GM21825 (cell line): ENCODE data around the gene DDX5.
"Not testable (repeated sequence)": the region's sequence is repeated elsewhere in the genome, so short reads cannot be mapped to it uniquely, and the experiment has no call there.

Experiments
- ATAC-seq: cut with Tn5 transposase; IDR thresholded peaks from one replicate; pipeline ENCODE4 v1.9.1; 2021; ENCODE audit warnings: mild to moderate bottlenecking, moderate library complexity; ENCODE audit not compliant: unreplicated experiment

DDX5 gene

DNA sequence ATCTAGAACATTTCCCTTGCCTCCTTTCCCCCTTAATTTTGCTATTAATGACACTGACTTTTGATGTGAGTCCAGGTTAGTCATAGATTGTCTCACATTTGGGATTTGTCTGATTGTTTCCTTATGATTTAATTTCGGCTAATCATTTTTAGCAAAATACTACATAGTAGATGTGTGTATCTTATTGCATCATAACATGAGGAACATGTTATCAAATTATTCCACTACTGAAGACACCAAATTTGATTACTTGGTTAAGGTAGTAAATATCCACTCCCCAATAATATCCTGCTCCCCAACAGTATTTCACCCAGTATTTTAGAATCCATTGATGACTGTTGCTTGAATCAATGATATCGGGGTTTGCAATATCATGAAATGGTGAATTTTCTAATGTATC is 12.0 kb downstream of the DDX5 start:
- ATAC-seq, result no peak

DNA sequence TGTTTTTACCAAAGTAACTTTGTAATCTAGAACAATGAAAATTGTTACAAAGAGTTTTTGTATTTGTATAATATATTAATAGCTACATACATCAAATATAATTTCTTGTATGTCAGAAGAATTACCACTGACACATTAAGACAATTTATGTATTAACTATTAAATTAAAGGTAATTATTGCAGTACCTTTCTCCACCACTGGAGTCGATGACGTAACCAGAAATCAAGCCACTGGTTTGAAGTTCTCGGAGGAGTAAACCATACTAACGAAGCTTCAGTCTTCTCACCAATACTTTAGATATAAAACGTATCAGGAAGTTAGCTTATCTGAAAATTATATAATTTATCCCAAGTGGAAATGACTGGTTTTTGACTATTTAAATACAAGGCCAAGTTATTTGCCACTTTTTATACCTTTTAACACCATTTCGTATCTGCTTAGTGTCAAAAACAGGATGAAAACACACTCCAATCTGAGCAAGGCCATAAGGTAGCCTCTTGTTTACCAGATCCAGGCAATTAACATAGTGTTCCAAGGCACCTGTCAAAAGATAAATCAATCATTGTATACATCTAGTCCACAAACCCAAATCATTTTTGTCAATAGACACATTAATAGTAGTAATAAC is 13.5 kb downstream of the DDX5 start:
- ATAC-seq, result no peak

DNA sequence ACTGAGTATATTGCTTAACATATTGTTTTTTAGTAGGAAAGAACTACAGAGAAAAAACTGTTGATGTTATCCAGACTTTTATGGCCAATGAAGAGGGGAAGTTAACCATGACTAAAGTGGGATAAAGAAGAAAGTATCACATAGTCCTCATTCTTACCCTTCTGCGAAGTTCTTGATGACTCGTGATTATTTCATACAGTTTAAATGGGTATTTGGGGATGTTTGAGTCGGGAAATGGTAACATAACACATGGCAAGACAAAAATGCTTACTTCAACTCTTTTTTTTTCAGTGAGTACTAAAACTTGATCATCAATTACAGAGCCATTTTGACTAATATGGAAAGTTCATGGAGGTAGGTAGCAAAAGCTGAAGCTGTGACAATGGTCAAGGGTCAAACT is 14.1 kb downstream of the DDX5 start:
- no peak for ATAC-seq

DNA sequence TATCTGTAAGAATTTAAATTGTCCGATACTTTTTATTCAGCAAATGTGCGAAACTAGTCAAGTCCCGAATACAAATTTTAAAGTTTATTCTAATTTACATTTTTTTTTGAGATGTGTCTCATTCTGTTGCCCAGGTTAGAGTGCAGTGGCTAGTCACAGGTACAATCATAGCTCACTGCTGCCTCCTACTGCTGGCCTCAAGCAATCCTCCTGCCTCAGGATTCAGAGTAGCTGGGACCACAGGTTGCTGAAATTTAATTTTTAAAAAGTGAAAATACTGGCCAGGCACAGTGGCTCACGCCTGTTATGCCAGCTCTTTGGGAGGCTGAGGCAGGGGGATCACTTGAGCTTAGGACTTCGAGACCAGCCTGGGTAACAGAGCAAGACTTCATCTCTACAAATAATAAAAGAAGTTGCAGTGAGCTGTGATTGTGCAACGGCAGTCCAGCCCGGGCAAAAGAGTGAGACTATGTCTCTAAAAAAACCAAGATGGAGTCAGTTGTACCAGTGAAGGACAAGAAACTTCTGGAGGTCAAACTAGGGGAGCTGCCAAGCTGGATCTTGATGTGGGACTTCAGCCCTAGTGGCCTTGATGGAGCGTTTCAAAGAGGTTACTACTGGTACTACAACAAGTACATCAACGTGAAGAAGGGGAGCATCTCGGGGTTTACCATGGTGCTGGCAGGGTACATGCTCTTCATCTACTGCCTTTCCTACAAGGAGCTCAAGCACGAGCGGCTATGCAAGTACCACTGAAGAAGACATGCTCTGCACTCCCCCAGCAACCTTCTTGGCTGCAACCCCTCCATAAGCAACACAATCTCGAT is 14.8 kb downstream of the DDX5 start:
- no peak for ATAC-seq

DNA sequence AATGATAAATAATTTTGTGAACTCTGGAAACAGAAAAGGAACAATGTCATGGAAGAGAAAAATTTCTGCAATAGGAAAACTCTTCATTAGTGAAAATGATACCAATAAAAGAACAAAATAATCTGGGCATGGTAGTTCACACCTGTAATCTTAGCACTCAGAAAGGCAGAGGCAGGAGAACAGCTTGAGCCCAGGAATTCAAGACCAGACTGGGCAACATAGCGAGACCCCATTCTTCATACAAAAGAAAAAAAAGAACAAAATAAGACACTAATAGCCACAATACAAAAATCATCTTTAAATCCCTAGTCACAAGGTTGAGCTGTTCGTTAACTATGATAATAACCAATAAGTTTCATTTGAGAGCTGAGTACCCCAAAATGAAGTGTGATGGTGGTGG is 17.8 kb downstream of the DDX5 start:
- ATAC-seq, result no peak

DNA sequence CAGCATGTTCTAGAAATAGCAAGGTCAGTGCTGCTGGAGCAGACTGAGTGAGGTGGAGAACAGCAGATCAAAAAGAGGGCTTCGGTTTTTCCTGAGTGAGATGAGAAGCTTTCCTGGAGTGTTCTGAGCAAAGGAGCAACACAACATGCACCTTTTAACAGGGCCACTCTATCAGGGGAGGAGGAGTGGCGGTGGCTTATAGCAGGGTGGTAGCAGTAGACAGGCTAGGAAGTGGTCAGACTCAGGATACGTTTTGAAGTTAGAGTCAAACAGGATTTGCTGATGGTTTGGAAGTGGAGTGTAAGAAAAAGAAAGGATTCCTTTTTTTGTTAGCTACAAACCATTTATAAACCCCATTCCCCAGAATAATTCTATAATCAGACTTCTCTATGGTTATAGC is 21.7 kb downstream of the DDX5 start:
- ATAC-seq, result no peak

DNA sequence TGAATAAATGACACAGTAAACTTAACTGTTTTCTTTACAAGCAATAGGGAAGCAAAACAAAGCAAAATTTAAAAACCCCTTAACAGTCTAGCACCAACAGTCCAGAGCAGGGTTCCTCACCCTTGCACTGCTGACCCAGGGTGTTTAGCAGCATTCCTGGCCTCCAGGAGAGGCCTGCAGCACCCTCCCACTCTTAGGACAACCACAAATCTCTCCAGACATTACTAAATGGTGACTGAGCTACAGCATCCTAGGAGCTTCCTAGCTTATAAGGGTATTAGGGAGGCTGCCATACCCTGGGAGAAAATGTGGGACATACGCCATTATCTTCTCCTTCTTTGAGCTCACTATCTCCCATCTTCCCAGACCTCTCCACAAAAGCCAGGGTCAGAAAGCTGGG is 25.1 kb downstream of the DDX5 start:
- ATAC-seq, result no peak

DNA sequence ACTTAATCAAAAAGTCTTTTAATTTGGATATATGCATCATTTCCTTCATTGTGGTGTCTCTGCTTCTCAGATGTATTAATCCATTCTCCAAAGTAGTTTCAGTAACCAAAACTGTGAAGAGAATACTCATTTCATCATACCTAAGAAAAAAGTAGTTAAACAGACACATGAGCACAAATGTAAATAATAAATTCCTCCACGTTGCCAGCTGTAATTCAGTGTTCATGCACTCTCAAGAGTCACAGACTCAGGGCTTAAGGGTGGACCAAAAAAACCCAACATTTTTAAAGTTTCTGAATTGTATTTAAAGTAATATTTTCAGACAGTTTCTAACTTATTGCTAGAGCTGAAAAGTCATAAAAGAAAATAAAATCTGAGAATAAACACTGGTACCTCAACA is 28.2 kb downstream of the DDX5 start:
- ATAC-seq, result no peak

DNA sequence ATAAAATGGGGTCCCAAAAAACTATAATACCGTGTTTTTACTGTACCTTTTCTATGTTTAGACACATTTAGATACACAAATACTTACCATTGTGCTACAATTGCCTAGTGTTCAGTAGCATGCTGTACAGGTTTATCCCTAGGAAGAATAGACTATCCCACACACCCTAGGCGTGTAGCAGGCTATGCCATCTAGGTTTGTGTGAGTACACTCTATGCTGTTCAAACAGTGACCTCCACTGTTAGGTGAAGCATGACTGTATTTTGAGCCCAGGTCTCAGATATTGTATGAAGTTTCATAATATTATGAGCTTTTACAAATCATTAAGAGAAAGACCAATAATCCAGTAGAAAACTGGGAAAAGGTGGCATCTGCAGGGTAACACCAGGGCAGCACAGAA is 33.5 kb downstream of the DDX5 start:
- ATAC-seq, result no peak

DNA sequence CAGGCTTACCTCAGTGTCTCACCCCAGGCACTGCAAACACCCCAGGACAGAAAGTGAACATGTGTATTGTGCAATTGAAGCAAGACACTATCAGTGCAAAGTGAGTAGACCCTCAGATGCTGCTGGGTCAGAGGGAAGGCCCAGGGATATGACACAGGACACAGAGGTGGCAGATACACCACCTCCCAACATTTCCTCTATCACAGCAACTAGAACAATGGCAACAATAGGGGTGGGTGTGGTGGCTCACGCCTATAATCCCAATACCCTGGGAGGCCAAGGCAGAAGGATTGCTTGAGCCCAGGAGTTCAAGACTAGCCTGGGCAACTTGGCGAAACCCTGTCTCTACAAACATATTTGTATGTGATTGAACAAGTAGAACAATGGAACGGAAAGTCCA is 34.6 kb downstream of the DDX5 start:
- no peak for ATAC-seq

DNA sequence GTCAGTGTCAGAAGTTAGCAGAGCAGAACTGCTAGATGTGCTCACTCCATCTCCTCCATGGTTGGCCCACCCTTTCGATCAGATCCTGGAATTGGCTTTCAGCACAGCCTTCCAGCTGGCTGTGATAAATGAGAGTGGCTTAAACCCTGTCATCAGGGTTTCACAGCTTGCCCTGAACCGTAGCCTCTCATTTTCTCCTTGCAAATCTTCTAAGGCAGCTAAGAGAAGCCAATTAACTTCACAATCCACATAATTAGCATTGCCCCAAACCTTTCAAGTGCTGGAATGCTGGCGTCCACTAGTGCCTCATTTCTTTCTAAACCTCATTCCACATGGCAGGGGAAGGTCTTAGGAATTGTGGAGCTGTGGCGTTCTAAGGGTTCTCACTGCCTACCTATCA is 35.5 kb downstream of the DDX5 start:
- no peak for ATAC-seq

DNA sequence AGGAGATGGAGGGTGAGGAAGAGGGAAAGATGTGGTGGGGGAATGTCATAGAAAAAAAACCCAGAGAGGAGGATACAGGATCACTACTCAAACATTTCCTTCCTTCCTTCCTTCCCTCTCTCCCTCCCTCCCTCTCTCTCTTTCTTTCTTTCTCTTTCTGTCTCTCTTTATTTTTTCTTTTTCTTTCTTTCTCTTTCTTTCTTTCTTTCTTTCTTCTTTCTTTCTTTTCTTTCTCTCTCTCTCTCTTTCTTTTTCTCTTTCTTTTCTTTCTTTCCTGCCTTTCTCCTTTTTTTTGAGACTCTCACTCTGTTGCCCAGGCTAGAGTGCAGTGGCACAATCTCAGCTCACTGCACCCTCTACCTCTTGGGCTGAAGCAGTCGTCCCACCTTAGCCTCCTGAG is 39.3 kb downstream of the DDX5 start:
- ATAC-seq, result not testable (repeated sequence)

DNA sequence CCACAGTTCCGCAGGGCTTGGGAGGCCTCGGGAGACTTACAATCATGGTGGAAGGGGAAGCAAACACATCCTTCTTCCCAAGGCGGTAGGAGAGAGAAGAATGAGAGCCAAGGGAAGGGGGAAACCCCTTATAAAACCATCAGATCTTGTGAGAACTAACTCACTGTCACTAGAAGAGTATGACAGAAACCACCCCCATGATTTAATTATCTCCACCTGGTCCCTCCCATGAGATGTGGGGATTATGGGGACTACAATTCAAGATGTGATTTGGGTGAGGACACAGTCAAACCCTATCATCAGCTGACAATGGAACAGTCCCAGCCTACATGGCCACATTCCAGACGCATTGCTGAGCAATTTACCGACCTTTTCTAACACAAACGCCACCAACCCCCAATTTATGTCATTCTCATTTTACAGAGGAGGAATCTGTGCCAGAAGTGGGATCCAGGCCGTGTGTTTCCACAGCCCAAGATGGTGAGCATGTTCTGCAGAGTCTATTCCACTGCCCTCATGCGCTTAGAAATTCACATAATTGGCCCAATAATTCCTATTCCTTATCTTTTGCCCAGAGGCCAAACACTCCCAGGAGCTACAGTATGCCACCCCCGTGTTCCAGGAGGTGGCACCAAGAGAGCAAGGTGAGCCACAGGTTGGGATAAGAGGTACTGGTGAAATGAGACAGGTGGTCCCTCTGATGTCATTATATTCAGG is 39.9 kb downstream of the DDX5 start:
- ATAC-seq, result no peak

DNA sequence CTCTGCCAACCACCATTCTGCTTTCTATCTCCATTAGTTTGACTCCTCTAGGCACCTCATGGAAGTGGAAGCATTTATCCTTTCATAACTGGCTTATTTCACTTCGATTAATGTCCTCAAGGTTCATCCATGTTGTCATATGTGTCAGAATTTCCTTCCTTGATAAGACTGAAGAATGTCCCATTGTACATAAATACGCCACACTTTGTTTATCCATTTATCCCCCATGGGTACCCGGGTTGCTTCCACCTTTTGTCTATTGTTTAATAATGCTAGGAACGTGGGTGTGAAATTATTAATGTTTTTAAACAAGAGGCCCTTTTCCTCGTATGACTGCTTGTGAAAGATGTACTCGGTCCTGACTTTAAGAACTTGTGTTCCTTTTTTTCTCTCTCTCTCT is 44.3 kb downstream of the DDX5 start:
- no peak for ATAC-seq

DNA sequence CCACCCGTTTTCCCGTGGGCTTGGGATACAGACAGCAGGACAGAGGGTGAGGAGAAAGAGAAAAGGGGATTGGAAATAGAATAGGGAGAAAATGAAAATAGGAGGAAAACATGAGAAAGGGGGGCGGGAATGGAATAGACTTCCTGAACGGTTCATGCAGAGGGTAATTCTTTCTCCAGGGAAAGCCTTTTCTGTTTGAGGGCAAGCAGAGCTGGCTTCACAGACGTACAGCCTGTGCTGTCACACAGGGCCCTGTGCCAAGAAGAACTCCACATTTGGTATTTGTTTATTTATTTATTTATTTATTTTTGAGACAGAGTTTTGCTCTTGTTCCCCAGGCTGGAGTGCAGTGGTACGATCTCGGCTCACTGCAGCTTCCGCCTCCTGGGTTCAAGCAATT is 45.1 kb downstream of the DDX5 start:
- ATAC-seq, result no peak

DNA sequence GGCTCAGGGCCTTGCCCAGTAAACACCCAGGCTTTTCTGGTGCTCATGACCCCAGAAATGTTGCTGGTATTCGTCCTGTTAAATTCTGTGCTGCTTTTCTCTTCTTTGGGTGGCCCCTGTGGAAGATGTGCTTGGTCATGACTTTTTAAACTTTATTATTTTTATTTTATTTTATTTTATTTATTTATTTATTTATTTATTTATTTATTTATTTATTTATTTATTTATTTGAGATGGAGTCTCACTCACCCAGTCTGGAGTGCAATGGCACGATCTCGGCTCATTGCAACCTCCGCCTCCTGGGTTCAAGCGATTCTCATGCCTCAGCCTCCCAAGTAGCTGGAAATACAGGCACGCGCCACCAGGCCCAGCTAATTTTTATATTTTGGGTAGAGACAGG is 46.3 kb downstream of the DDX5 start:
- not testable (repeated sequence) for ATAC-seq

DNA sequence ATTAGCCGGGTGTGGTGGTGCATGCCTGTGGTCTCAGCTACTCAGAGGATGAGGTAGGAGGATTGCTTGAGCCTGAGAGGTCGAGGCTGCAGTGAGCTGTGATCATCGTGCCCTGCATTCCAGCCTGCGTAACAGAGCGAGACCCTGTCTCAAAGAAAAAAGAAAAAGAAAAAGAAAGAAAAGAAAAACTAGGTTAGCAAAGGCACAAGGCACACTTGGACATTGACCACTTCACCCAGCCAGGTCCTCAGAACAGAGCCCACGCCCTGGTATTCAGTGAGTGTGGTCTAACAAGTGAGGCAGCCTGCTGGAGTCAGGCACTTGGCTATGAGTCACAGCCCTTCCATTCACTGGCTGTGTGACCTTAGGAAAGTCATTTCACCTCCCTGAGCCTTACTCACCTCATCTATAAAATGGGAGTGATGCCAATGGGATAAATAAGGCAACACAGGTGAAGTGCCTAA is 46.8 kb downstream of the DDX5 start:
- no peak for ATAC-seq

DNA sequence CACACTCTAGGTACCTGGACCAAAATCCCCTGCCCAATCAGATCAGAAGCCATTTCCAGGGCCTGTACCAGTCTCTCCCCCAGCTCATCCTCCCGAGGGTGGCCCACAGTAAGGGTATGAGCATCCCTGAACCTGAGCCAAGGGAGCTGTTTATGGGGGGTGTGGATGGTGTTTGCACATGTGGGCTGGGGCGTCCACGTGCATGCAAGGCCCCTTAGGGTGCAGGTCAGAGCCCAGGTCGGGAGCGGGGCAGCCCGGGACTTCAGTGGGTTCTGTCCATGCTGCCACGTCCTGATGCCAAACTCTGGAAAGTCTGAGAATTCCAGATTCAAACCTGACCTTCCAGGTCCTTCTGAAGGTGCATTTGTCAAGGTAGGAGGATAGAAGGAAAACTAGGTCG is 47.3 kb downstream of the DDX5 start:
- ATAC-seq, result no peak

DNA sequence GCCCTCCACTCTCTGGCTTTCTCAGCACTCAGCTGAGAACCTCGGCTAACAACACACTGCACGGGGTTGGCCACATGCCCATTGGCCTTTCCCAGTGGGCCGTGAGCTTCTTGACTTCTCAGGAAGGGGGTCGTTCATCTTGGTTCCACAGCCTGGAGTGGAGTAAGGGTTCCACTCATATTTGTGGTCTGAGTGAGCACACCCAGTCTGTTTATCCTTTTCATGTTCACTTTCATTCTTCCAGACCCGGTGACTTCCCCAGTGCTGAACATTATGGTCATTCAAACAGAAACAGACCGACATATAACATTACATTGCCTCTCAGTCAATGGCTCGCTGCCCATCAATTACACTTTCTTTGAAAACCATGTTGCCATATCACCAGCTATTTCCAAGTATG is 48.9 kb downstream of the DDX5 start:
- ATAC-seq, result no peak

DNA sequence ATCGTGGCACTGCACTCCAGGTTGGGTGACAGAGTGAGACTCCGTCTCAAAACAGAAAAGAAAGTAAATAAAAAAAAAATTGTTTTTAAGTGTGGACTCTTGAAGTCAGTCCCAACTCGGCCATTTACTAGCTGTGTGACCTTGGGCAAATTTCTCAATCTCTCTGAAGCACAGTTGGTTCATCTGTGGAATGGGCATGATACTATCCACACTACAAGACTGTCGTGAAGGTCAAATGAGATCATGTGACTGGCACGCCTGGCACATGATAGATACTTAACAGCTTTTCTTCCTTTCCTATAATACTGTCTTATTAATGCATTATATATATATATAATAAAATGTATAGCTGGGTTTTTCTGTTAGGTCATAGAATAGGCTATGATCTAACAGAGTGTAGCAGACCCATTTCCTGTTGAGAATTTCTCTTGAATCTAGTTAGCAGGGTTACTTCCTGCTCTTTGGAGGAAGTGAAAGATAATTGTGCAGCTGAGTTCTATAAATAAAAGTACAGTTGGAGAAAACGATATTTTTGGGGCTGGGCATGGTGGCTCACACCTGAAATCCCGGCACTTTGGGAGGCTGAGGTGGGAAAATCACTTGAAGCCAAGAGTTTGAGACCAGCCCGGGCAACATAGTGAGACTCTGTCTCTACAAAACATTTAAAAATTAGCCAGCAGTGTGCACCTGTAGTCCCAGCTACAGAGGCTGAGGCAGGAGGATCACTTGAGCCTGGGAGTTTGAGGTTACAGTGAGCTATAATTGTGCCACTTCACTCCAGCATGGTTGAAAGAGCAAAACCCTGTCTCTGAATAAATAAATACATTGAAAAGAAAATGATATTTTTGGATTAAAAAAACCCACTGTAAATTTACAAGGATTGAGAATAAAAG is 49.9 kb downstream of the DDX5 start:
- ATAC-seq, result no peak

DNA sequence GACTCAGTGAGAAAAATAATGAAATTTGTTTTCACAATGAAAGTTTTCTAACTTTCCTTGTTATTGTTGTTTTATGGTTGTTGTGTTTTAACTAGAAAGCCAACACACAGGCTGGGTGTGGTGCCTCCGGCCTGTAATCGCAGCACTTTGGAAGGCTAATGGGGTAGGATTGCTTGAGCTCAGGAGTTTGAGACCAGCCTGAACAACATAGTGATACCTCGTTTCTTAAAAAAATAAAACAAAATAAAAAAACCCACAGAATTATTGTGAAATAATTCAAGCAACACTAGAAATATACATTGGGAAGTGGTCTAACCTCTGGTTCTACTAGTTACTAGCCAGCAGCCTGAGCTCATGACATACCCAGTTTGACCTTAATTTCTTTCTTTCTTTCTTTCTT is 56.5 kb downstream of the DDX5 start:
- ATAC-seq, result no peak
